H7 (cell line): ENCODE data around the gene ZNF385A. TPM values are rescaled to one million over a fixed set of nuclear protein-coding genes. Genes with fewer than 3 reads are reported as not detected.

Source experiments
- DNase-seq: peaks from one replicate; pipeline ENCODE4 v3.0.0; 2012
- H3K27me3 ChIP-seq: 2 replicates; pipeline ENCODE4 v1.6.0; 2011; ENCODE audit warnings: mild to moderate bottlenecking, low read length; ENCODE audit not compliant: control insufficient read depth, insufficient read depth
- H3K36me3 ChIP-seq: replicated peaks from 2 replicates; pipeline ENCODE4 v1.5.1; 2011; ENCODE audit warnings: low read length; ENCODE audit not compliant: control insufficient read depth, insufficient read depth
- H3K4me3 ChIP-seq: 2 replicates; pipeline ENCODE4 v1.5.1; 2011; ENCODE audit warnings: low read depth, mild to moderate bottlenecking, control low read depth, low read length, moderate library complexity; ENCODE audit not compliant: insufficient read depth
- total RNA-seq: library from RNA; depleted of rRNA; stranded (reverse); fragments of >200 nt; shearing (Covaris generic); gene quantifications from 2 replicates; pipeline ENCODE4 v1.2.3, GENCODE V29; 2014

ZNF385A gene
- total RNA-seq, 1 experiment from 2014 or later: 3.5 TPM

DNA sequence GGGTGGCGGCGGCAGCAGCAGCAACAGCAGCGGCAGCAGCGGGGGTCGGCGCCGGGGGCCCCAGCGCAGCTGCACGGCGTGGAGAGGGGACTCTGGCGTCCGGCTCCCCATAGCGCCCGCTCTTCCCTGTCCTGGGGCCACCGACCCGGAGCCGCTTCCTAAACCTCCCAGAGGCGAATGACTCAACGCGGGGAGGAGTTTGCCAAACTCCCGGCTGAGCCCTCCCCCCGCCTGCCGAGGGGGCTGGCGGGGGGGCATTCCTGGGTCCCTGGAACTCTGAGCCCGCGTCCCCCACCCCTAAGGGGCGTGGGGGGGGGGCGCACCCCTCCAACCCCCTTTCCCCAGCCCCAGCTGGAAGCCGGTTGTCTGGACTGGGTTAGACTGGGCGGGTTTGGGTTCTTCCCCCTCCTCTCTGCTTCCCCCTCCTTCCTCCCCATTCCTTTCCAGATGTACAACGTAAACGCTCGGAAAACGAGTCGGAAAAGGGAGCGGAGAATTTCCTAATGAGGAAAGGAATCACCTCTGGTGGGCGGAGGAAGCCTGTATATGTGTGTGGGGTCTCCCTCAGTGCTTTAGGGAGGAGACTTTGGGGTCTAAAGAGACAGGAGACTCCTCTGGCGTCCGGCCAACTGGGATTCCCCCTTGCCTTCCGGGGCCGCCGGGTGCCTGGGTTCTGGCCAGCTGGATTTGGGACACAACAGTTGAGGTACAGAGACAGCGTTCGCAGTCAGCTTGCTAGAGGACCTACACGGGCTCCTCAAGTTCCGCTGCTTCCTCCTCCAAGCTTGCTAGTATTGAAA, 34.8 kb upstream of the ZNF385A start, which contains the start of gene ITGA5:
ITGA5 (minus strand) TSS at position 179 of the 800 bp plus-strand sequence; CDS start at position 111, 68 bp downstream.
- Histone ChIP-seq H3K27me3 (peaks cover 20% of the 10 kb centered on the region), H3K36me3 (no peaks in the 10 kb centered on the region), H3K4me3 (peak within 1 kb of the TSS; percentile 77)
- DNase-seq: peak; percentile 93

DNA sequence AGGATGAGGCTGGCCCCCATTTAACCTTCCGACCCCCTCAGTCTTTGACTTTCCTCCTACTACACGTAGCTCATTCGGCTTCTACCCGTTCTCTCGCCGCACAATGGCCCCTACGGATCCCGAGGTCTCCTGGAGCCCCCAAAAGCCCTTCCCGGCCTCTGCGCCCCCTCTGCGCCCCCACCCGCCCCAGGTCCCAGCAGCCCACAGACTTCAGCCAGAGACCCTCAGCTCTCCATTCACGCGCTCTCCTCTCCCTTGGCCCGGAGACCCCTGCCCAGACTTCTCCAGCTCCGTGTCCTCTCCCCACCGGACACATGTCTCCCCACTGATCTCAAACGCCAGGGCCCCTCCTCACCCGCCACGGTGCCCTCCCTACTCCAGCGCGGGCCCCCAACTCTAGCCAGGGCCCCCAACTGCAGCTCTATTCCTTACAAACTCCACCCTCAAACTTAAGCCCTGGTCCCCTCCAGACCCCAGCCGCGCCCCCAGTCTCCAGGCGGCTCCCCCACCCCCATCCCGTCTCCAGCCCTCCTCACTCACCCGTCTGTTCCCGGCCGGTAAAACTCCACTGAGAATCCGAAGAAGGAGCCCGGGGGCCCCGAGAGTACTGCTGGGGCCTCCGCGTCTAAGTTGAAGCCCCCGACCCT, 34.0 kb upstream of the ZNF385A start:
- peaks cover 20% of the 10 kb centered on the region for H3K27me3 ChIP-seq
- DNase-seq: peak; percentile 88

DNA sequence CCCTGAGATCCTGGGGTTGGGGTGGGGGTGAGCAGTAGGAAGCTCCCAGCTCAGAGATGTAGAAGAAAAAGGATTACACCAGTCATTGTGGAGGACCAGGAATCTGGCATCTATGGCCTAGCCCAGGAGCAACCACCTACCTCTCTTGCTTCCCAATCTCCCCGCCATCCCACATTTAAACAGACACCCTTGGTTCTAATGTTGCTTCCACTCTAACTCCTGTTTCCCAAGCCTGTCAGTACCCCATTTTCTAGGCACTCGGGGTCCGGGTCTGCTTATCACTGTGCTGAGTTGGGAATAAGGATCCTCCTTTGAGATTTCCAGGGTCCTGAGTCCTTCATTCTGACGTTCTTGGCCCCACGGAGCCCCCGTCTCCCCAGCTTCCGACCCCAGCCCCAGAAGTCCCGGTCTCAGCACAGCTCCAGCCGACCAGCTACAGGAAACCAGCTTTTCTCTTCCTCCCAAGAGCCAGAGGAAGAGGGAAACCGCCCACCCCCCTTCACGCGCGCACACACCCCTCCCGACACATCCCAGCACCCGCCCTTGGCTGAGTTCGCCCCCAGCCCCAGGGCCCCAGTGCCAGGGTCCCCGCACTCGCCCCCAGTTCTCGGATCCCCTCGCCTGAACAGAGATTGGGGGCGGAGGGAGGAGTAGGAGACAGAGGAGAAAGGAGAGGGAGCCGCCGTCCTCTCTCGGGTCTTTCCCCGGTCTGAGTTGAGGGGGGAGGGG, 33.3 kb upstream of the ZNF385A start:
- peaks cover 18% of the 10 kb centered on the region for H3K27me3 ChIP-seq
- no peaks in the 10 kb centered on the region for H3K36me3 ChIP-seq
- peak overlapping the region; percentile 77 for H3K4me3 ChIP-seq
- DNase-seq: peak; percentile 86

More for the DNA sequence above, 34.0 kb upstream of the ZNF385A start:
- no peaks in the 10 kb centered on the region for H3K36me3 ChIP-seq
- peak overlapping the region; percentile 77 for H3K4me3 ChIP-seq

DNA sequence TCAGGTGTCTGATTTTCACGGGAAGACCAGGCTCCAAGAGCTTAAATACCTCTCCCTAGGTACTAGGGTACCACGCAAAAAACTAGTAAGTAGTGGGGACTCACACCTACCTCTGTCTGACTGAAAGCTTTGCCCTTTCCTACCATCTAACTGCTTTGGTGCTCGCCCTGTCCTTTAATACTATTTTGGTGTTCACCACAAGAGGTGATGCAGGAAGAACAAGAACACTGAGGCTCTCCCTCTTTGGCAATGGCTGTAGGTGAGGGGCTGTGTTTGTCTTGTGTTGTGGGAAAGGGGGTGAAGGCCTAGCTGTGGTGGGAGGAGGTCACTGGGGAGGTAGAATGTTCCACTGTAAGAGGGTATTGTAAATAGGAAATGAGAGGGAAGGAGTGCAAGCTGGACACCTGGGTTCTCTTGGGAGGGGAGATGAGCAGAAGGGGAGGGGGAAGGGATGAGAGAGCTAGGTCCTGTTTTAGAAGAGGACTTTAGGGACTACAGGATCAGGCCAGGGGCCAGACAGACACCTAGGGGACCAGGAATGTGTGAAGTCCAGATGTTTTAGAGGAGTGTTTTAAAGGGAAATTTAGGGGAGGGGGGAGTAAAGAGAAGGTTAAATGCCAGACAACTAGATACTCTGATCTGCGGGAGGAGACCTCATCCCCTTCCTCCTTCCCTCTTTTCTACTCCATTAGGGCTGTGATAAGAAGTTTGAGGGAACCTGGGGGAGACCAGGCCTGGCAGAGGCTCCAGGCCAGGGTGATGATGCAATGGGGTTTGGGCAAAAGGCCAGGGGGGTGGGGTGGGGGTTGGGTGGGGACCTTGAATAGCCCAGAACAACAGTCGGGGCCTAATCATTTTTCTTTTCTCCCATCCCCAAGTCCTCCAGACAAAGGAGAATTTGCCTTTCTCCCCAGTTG, 32.4 kb upstream of the ZNF385A start:
- H3K4me3 ChIP-seq: no peak overlapping the region
- no peaks in the 10 kb centered on the region for H3K36me3 ChIP-seq
- DNase-seq: no peak
- peaks cover 14% of the 10 kb centered on the region for H3K27me3 ChIP-seq

DNA sequence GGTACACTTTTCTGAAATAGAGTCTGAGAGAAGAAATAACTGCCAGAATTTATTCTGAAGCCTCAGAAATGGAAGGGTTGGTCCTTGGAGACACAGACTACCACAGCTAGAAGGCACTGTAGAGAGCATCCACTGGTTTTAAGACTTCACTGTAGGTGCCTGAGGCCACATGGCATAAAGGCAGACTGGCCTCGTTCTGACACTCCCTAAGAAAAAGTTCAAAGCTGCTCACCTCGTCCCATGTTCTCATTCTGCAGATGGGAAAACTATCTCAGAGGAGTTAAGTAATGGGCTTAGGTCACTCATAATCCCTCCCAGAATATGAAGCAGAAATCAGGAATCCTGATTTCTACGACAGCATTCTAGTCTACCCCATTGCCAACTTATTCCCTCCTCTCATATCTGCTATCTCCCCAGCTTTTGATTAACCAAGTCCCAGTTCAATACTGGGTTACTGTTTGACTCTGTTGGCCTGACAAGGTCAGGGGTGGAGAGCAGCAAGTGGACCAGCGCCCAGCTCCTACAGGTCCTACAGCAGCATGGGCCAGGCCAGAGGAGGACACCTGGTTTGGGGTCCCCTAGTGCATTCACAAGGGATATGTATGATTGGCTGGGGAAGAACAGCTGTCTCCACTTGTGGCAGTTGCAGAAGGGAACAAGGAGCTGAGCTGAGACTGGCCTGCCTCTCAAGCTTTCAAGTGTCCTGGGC, 30.8 kb upstream of the ZNF385A start:
- Histone ChIP-seq H3K4me3 (no peak overlapping the region), H3K36me3 (no peaks in the 10 kb centered on the region), H3K27me3 (peaks cover 11% of the 10 kb centered on the region)
- DNase-seq: no peak

DNA sequence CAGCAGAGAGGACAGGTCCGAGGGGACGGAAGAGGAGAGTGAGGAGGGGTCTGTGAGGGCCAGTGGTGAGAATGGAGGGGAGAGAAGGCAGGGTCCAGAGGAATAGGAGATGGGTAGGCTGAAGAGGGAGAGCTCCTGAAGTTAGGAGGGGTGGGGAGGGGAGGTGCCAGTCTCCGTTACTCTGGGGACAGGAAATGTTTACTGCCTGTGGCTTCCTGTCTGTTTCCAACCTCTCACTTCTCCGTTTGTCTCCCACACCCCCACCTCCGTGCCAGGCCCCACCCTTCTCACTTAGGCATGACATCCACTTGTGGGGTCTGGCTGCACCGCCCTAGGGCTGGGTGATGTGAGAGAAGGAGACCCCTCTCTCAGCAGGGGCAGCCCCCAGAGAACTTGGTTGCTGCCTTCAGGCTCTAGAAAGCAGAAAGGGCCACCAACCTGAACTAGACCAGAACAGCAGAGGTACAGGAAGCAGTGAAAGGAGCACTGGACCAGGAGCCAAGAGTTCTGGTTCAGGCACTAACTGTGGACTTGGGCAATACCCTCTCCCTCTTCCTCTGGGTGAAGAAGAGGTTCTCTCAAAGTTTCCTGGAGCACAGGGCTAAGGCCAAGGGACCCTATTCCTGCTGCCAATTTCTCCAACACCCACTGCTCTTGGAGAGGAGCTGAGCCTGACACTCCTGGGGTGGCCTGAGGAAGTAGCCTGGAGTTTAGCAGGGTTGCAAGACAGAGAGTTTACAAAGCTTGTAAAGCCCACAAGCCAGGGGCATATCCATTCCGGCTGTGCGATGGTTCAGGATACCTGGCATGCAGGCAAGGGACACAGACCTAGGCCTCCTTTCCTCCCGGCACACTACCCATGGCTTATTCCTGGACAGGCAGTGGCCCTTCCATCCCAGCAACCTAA, 29.0 kb upstream of the ZNF385A start:
- Histone ChIP-seq H3K27me3 (peaks cover 4% of the 10 kb centered on the region; the same call in 1 of the 2 replicates), H3K4me3 (no peak overlapping the region), H3K36me3 (no peaks in the 10 kb centered on the region; the same call in 1 of the 2 replicates)
- no peak for DNase-seq

DNA sequence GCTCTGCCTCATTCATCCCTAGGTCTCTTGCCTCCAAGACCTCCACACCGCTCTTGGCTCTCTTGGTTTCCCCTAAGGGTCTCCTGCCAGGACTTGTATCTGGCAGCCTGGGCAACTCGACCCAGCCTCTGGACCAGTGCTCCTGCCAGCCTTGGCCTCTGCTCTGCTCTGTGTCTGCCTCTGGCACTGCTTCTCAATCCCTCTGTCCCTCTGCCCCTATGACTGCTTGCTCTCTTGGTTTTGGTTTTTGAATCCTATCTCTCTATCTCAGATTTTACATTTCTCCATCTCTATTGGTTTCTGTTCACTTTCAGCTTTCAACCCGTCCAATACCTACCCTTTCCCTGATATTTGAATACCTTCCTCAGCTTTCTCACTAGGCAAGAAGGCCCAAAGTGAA, 28.3 kb upstream of the ZNF385A start:
- DNase-seq: no peak
- Histone ChIP-seq H3K27me3 (no peaks in the 10 kb centered on the region; the same call in 1 of the 2 replicates), H3K4me3 (no peak overlapping the region), H3K36me3 (peaks cover under 1% of the 10 kb centered on the region)

DNA sequence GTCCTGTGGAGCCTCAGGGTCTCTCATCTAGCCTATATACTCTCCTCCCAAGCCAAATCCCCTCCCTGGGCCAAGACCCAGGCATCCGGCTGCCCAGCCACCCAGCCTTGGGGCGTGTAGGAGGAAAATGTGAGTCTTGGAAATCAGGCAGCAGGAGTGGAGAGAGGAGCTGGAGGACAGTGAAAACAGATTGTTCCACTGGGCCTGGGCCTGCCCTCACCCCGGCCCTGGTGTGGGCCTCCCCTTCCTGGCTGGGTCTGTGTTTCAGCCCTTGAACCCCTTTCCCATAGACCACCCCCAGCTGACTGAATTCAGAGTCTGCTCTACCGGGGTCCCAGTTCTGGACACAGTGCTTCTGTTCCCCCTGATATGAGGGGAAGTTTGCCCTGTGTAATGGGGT, 27.8 kb upstream of the ZNF385A start:
- no peak overlapping the region for H3K4me3 ChIP-seq
- peak; percentile 48 for DNase-seq
- peaks cover 5% of the 10 kb centered on the region for H3K36me3 ChIP-seq
- no peaks in the 10 kb centered on the region for H3K27me3 ChIP-seq

DNA sequence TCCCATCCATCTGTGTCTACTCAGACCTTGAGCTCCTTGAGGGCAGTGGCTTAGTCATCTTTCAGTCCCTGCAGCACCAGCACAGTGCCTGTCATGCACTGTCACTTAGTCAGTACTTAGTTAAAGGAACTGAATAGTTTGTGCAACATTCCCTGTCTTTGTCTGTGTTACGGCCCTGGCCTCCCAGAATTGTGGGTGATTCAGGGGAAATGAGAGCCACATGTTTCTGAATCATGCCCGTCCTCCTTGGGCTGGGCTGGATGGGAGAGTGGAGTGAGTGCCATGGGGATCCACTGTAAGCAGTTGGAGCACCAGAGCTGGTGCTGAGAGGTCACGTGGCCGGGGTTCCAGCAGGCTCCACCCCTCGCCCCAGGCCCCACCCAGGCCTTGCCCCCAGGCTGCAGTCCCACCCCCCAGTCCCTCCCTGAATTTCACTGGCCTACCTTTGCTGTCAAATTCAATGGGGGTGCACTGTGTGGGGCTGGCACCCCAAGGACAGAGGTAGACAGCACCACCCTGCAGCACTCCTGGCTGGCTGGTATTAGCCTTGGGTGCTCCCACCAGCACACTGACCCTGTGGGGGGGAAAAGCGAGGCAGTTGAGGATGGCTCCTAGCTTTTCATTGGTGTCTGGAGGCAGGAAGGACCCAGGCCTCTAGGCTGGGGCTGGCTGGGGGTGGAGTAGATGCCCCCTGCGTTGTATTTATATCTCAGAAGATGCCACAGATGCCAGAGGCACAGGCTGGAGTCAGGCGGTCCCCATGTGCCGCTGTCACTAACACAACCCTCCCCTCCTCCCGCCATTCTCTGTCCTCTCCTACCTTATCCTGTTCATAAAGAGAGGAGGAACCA, 27.1 kb upstream of the ZNF385A start:
- Histone ChIP-seq H3K36me3 (peaks cover 6% of the 10 kb centered on the region), H3K4me3 (no peak overlapping the region), H3K27me3 (no peaks in the 10 kb centered on the region)
- DNase-seq: peak; percentile 94

DNA sequence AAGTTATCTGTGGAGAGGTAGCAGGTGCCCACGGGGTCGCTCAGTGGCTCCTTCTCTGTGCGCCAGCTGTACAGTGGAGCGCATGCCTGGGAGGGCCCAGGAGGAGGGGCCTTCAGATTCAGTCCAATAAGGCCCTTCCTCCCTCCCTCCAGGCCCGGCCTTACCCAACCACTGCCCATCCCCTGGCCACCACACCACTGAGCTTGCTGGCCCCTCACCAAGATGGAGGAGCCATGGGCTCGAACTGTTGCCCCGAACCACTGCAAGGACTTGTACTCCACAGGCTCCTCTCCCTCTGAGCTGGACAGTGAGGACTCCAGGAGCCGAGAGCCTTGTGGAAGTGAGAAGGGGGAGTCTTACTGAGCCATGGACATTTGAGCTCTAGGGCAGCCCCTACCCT, 24.7 kb upstream of the ZNF385A start:
- H3K27me3 ChIP-seq: no peaks in the 10 kb centered on the region
- no peak for DNase-seq
- H3K4me3 ChIP-seq: no peak overlapping the region
- peaks cover 10% of the 10 kb centered on the region for H3K36me3 ChIP-seq

DNA sequence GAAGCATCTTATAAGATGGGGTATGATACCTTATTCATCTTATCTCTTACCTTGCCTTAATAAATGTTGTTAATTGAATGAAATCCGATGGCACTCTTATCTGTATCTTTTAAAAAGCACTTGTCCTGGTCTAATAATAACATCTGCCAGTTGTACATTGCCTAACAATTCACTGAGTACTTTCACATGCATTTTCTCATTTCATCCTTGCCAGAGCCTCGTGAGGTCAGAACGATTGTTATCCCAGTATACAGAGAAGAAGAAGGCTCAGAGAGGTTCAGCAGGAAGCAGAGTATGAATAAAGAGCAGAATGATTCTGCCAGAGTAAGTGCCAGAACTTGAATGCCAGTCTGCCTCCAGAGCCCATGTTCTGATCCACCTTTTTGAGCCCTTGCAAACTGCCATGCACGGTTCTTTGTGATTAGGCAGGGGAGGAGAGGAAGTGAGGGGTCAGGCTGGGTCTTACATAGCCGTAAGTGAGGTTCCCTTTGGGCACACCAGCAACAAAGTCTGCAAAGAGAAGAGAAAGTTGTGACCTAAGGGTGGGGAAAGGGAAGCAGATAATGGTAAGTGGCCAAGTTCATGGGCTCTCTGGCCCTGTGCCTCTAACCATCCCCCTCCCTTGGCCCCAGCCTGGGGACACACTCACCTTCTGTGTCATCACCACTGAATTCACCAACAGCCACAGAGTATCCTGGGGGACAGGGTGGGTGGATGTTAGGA, 22.8 kb upstream of the ZNF385A start:
- H3K4me3 ChIP-seq: no peak overlapping the region
- peaks cover 22% of the 10 kb centered on the region for H3K36me3 ChIP-seq
- no peak for DNase-seq
- H3K27me3 ChIP-seq: no peaks in the 10 kb centered on the region
